GM12892 (cell line): ENCODE data around the gene TNFSF13B. TPM values are rescaled to one million over a fixed set of nuclear protein-coding genes. Genes with fewer than 3 reads are reported as not detected.

Source experiments
- DNase-seq: peaks from one replicate; pipeline ENCODE4 v3.0.0; 2011; ENCODE audit not compliant: insufficient read length
- FAIRE-seq: peaks from 2 replicates; lab custom pipeline; 2011; peaks lifted over from hg19 to GRCh38; lab: Jason Lieb, UNC
- POLR2A ChIP-seq: IDR thresholded peaks from 2 replicates; pipeline ENCODE4 v1.6.1; 2011; ENCODE audit warnings: low read depth, low read length, control low read depth
- POLR2AphosphoS5 ChIP-seq: IDR thresholded peaks from 2 replicates; pipeline ENCODE4 v1.6.1; 2011; ENCODE audit warnings: low read depth, low read length, control low read depth
- TAF1 ChIP-seq: IDR thresholded peaks from 2 replicates; pipeline ENCODE4 v1.6.1; 2011; ENCODE audit warnings: low read depth, mild to moderate bottlenecking, control low read depth, low read length, borderline replicate concordance
- polyA plus RNA-seq: library from polyadenylated mRNA; unstranded; fragments of >200 nt; gene quantifications from one replicate; pipeline ENCODE4 v1.2.1, GENCODE V29; 2012; ENCODE audit warnings: missing spikeins, inconsistent platforms; ENCODE audit not compliant: missing spikeins

TNFSF13B gene
- 5.2 TPM for polyA plus RNA-seq

GRCh38 chr13:108269601-108270328 is at the start of gene TNFSF13B:
TNFSF13B (plus strand) TSS chr13:108269718; CDS start chr13:108269896, 178 bp downstream.
- DNase-seq (peak; percentile 14), FAIRE-seq (peak; percentile 94)
- no peak for TF ChIP-seq TAF1
- no peak for TF ChIP-seq POLR2AphosphoS5
- no peak; the same call in 1 of the 2 replicates for TF ChIP-seq POLR2A

DNA sequence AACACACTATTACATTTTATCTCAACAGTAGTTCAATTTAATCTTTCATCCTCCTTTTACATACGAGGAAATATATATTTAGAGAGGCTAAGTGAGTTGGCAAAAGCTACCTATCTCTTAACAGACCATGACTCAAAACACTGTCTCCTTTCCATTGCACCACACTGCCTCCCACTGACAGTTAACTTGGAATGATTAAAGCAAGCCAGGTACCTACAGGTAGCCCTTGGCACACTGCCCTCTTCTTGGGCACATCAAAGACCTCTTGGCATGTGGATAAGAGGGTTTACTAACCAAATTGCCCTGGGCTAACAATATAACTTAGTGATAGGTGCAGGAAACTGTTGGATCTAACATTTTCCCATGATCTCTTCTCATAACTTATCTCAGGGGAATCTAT is 49.5 kb upstream of the TNFSF13B start:
- FAIRE-seq (peak; percentile 53), DNase-seq (no peak)
- TF ChIP-seq POLR2A (no peak), TAF1 (no peak), POLR2AphosphoS5 (no peak)

DNA sequence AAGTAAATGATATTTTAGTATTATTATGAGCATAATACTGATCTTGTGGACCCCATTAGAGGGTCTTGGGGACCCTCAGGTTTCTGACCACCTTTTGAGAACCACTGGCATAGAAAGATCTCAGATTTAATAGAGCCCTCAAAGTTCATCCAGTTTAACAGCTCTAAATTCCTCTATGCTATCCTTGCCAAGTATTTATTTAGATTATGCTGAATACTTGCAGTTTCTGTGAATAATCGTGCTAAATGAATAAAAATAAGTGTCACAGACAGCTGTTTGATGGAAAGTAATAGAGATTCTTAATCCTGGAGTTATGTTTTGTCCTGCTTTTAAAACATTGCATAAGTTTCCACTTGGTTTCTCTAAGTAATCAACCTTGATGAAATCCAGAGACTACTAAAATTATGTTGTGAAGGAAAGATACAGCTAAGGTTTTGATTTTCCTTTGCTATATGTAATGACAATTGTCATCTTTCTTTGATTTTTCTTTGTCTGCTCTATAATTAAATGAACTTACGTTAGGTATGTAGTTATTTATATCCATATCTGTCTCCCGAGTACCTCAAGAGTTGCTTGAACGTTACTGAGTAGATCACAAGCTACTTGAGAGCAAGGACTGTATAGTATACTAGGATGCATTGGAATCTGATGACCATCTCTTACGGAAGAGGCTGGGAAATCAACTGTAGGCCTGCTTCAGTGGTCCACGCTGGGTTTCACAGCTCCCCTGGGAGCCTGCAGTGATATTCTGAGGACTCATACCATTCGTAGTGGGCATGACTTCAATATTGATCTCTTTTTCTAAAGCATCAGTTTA is 45.6 kb upstream of the TNFSF13B start:
- DNase-seq (no peak), FAIRE-seq (no peak)
- TF ChIP-seq POLR2AphosphoS5 = no peak
- TF ChIP-seq POLR2A = no peak
- no peak for TF ChIP-seq TAF1

DNA sequence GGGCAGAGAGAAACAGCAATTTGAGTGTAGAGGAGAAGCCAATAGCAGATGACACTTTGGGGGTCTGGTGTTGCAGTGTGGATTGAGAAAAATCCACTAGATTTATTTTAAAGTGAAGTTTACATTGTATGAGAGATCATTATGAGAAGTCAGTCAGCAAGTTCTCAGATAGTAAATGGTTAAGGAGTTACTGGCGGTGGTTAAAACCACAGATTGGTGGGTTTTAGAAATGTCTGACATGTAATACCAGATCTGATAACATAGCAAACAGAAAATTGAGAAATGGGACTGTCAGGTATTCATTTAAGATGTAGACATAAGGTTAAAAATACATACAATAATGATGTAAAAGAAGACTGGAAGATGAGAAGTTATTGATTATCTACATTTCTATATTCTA is 44.1 kb upstream of the TNFSF13B start:
- peak; percentile 17 for FAIRE-seq

DNA sequence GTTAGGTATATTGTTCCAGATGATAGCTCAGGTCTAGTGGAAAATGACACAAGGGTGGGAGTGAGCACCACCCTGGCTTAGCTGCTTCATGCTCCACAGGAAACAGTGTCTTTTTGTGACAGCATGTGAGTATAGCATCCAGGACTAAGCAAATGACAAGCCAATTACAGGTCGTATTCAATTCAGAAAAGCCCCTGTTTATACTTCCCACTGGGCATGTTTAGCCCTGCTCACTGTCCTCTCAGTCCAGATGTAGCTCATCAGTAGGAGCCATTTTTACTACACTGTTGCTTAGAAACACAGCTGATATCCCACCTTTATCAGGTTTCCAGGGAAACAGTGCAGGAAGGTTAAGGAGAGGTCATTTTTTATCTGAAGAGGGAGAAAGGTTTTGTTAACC is 43.3 kb upstream of the TNFSF13B start:
- DNase-seq (no peak), FAIRE-seq (peak; percentile 50)
- TF ChIP-seq TAF1 (no peak), POLR2AphosphoS5 (no peak), POLR2A (no peak)

More for the DNA sequence above, 44.1 kb upstream of the TNFSF13B start:
- no peak for DNase-seq
- TF ChIP-seq POLR2A (no peak), TAF1 (no peak), POLR2AphosphoS5 (no peak)

- TF ChIP-seq POLR2AphosphoS5 (no peak), POLR2A (no peak), TAF1 (no peak)
- DNase-seq = no peak
- FAIRE-seq = peak; percentile 69
These were observed 41.8 kb upstream of the TNFSF13B start for GRCh38 chr13:108227651-108228272.

- FAIRE-seq (no peak), DNase-seq (no peak)
- TF ChIP-seq TAF1 (no peak), POLR2A (no peak), POLR2AphosphoS5 (no peak)
These were observed 39.1 kb upstream of the TNFSF13B start for GRCh38 chr13:108230377-108230776.

- no peak for FAIRE-seq
- DNase-seq = no peak
- no peak for TF ChIP-seq POLR2A
- TF ChIP-seq POLR2AphosphoS5 = no peak
- no peak for TF ChIP-seq TAF1
These were observed 20.4 kb upstream of the TNFSF13B start for GRCh38 chr13:108249150-108249549.

- DNase-seq (no peak), FAIRE-seq (no peak)
These were observed 12.3 kb upstream of the TNFSF13B start for GRCh38 chr13:108257248-108257647.

DNA sequence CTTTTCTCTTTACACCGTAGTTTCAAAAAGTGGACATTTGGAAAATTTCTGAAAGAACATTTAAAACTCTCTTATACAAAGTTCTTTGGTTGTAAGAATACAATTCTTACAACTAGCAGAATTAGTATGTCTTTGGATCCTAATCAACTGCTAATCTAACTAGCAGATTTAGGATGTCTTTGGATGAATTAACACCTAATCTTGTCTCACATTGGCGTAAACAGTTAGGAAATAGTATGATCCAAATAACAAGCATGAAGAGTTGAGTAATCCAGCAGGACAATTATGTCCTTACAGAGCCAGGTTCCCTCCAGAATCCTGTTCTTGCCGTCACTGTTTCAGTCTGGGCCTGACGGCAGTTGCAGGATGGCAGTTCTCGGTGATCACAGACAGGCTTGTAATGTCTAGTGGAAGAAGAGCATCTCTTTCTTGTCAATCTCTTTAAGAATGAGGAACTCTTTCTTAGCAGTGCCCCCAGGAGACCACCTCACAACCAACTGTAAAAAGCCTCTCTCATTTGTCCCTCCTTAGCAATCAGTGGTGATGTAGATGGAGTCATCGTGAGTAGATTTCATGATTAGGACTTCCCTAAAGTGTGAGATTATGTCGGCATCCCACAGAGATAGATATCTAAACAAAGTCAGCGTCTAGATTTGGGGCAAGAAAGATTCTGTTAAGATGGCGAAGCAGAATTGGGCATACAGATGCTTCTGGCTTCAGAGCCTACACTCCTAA is 5.7 kb upstream of the TNFSF13B start:
- no peak for FAIRE-seq
- no peak for TF ChIP-seq TAF1
- TF ChIP-seq POLR2A = no peak
- no peak for TF ChIP-seq POLR2AphosphoS5
- DNase-seq = no peak

More at GRCh38 chr13:108257248-108257647, 12.3 kb upstream of the TNFSF13B start:
- TF ChIP-seq POLR2AphosphoS5 = no peak
- TF ChIP-seq POLR2A = no peak
- TF ChIP-seq TAF1 = no peak
